ENCODE results near the gene FBXO47. TPM values are rescaled to one million over a fixed set of nuclear protein-coding genes. Genes with fewer than 3 reads are reported as not detected.

Gene FBXO47
- polyA plus RNA-seq, 3 donors: not detected

GRCh38 chr17:38980490-38981217, 13.5 kb upstream of the FBXO47 start:
- no peak overlapping the region for H3K4me2 ChIP-seq (replicated peaks; ENCODE audit: extremely low read depth, low read length, poor library complexity, severe bottlenecking)
- no peak overlapping the region for H3K4me3 ChIP-seq (replicated peaks in 1 of 3; ENCODE audit: low read depth in 2 of 3, low read length in 3 of 3)
- Mint-ChIP-seq H3K4me3 (no peak overlapping the region), H3K9me3 (peaks cover 0 to under 1% (median 0%) of the 10 kb centered on the region in 7 donors), H3K27me3 (ENCODE audit: low read depth in 3 of 3) (peaks cover 2 to 12% (median 6%) of the 10 kb centered on the region in 3 donors), H3K27ac (no peak overlapping the region), H3K4me1 (peaks cover 7% of the 10 kb centered on the region), H3K36me3 (no peaks in the 10 kb centered on the region)
- H4K20me1 ChIP-seq (ENCODE audit: insufficient read depth, low read length): no peaks in the 10 kb centered on the region
- H3K36me3 ChIP-seq (replicated peaks in 1 of 2; ENCODE audit: control insufficient read depth in 1 of 2, insufficient read depth in 2 of 2, low read length in 2 of 2): no peaks in the 10 kb centered on the region
- intact Hi-C loops (cut with micrococcal nuclease): loop anchor here (5.0 kb wide), 1 partner anchor 172 kb away; the partner anchor contains the start of gene PLXDC1 (in 2 of the 2)
- no peak for TF ChIP-seq CTCF (IDR thresholded peaks at IDR 0.05)
- H3K9me3 ChIP-seq (replicated peaks in 1 of 2; ENCODE audit: control insufficient read depth in 1 of 2, insufficient read depth in 1 of 2, low read length in 2 of 2): no peaks in the 10 kb centered on the region
- peaks cover 17 to 20% of the 10 kb centered on the region in 2 donors for H3K4me1 ChIP-seq (ENCODE audit: control insufficient read depth in 1 of 2, insufficient read depth in 2 of 2, low read length in 2 of 2)
- no peaks in the 10 kb centered on the region for H3K79me2 ChIP-seq (ENCODE audit: insufficient read depth, low read length)
- WGBS (ENCODE audit: insufficient coverage): no CpG with 5 or more reads among the region's 3 CpGs
- no peaks in the 10 kb centered on the region for H3K27me3 ChIP-seq (ENCODE audit: control insufficient read depth in 2 of 2, insufficient read depth in 2 of 2, low read length in 2 of 2)
- no peak overlapping the region for H3K27ac ChIP-seq (ENCODE audit: low read depth in 1 of 2, low read length in 2 of 2)
- H3K9ac ChIP-seq (ENCODE audit: insufficient read depth, low read length, poor library complexity, severe bottlenecking): no peak overlapping the region
- no peak for DNase-seq
- H2AFZ ChIP-seq (ENCODE audit: insufficient read depth, low read depth, low read length, poor library complexity, severe bottlenecking): no peak overlapping the region

GRCh38 chr17:38978180-38978579, 11.0 kb upstream of the FBXO47 start:
- H3K4me1 Mint-ChIP-seq: peaks cover 9% of the 10 kb centered on the region
- H2AFZ ChIP-seq (ENCODE audit: insufficient read depth, low read depth, low read length, poor library complexity, severe bottlenecking): no peak overlapping the region
- intact Hi-C loops (cut with micrococcal nuclease): no loop called here

More at GRCh38 chr17:38978180-38978579, 11.0 kb upstream of the FBXO47 start:
- Histone ChIP-seq H3K4me2 (replicated peaks; ENCODE audit: extremely low read depth, low read length, poor library complexity, severe bottlenecking) (no peak overlapping the region), H3K36me3 (replicated peaks in 1 of 2; ENCODE audit: control insufficient read depth in 1 of 2, insufficient read depth in 2 of 2, low read length in 2 of 2) (no peaks in the 10 kb centered on the region), H3K79me2 (ENCODE audit: insufficient read depth, low read length) (no peaks in the 10 kb centered on the region), H3K4me3 (replicated peaks in 1 of 3; ENCODE audit: low read depth in 2 of 3, low read length in 3 of 3) (no peak overlapping the region), H3K9me3 (replicated peaks in 1 of 2; ENCODE audit: control insufficient read depth in 1 of 2, insufficient read depth in 1 of 2, low read length in 2 of 2) (no peaks in the 10 kb centered on the region), H4K20me1 (ENCODE audit: insufficient read depth, low read length) (no peaks in the 10 kb centered on the region), H3K9ac (ENCODE audit: insufficient read depth, low read length, poor library complexity, severe bottlenecking) (no peak overlapping the region), H3K27me3 (ENCODE audit: control insufficient read depth in 2 of 2, insufficient read depth in 2 of 2, low read length in 2 of 2) (no peaks in the 10 kb centered on the region), H3K27ac (ENCODE audit: low read depth in 1 of 2, low read length in 2 of 2) (no peak overlapping the region), H3K4me1 (ENCODE audit: control insufficient read depth in 1 of 2, insufficient read depth in 2 of 2, low read length in 2 of 2) (peaks cover 22 to 26% of the 10 kb centered on the region in 2 donors)
- no peak for DNase-seq
- Mint-ChIP-seq H3K27ac (no peak overlapping the region), H3K36me3 (no peaks in the 10 kb centered on the region), H3K27me3 (ENCODE audit: low read depth in 3 of 3) (peaks cover 0 to 10% (median 5%) of the 10 kb centered on the region in 3 donors), H3K4me3 (no peak overlapping the region), H3K9me3 (peaks cover 0 to 2% (median 0%) of the 10 kb centered on the region in 7 donors)
- TF ChIP-seq CTCF (IDR thresholded peaks at IDR 0.05): no peak
- WGBS (ENCODE audit: insufficient coverage): 100% methylated on average over 3 of the region's 4 CpGs

All from CD14-positive monocyte (primary cell).